ENCODE results near the gene TTC9C.

DNA sequence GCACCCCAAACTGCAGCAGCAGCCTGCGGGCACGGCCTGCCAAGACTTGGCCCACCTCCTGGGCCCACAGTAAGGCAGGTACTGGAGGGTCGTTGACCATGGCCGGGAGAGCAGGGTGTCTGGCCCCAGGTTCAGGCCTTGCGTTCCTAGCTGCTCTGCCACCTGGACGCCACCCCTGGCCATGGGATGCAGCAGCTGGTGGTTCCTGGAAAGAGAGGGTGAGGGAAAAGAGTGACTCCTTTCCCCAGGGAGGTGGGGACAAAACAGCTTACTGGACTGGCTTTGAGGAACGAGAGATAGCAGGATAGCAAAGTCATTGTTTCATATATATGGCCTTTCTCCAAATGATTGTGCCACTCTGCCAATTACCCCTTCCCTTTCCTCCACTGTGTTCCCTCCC lies 22.9 kb upstream of the TTC9C start:
- TF ChIP-seq, protein P1, sequence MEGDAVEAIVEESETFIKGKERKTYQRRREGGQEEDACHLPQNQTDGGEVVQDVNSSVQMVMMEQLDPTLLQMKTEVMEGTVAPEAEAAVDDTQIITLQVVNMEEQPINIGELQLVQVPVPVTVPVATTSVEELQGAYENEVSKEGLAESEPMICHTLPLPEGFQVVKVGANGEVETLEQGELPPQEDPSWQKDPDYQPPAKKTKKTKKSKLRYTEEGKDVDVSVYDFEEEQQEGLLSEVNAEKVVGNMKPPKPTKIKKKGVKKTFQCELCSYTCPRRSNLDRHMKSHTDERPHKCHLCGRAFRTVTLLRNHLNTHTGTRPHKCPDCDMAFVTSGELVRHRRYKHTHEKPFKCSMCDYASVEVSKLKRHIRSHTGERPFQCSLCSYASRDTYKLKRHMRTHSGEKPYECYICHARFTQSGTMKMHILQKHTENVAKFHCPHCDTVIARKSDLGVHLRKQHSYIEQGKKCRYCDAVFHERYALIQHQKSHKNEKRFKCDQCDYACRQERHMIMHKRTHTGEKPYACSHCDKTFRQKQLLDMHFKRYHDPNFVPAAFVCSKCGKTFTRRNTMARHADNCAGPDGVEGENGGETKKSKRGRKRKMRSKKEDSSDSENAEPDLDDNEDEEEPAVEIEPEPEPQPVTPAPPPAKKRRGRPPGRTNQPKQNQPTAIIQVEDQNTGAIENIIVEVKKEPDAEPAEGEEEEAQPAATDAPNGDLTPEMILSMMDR (IDR thresholded peaks at IDR 0.05; ENCODE audit: insufficient read depth, low read length, poor library complexity, severe bottlenecking), result no peak
- no peak for TF ChIP-seq EZH2phosphoT487 (conservative IDR thresholded peaks at IDR 0.05; ENCODE audit: low read length)
